ENCODE measurements around the gene NEDD4L.

The NEDD4L gene

GRCh38 chr18:58389745-58390144 lies 345.7 kb downstream of the NEDD4L start:
- H3K36me3 Mint-ChIP-seq (ENCODE audit: low read depth), result peaks cover 61% of the 10 kb centered on the region
- no peak overlapping the region for H3K4me3 Mint-ChIP-seq
- DNase-seq, result no peak
- TF ChIP-seq CTCF (IDR thresholded peaks at IDR 0.05), result no peak
- no peak overlapping the region for H3K27ac Mint-ChIP-seq
- H3K9me3 Mint-ChIP-seq, result no peaks in the 10 kb centered on the region
- H3K27me3 Mint-ChIP-seq (ENCODE audit: low read depth, poor library complexity), result no peaks in the 10 kb centered on the region
- H3K4me1 Mint-ChIP-seq, result peaks cover 47% of the 10 kb centered on the region

GRCh38 chr18:58390399-58390798 lies 346.4 kb downstream of the NEDD4L start:
- H3K4me1 Mint-ChIP-seq, result peaks cover 47% of the 10 kb centered on the region
- TF ChIP-seq CTCF (IDR thresholded peaks at IDR 0.05), result no peak
- H3K27me3 Mint-ChIP-seq (ENCODE audit: low read depth, poor library complexity), result no peaks in the 10 kb centered on the region
- H3K9me3 Mint-ChIP-seq, result no peaks in the 10 kb centered on the region
- H3K27ac Mint-ChIP-seq, result no peak overlapping the region
- DNase-seq, result peak; percentile 54
- no peak overlapping the region for H3K4me3 Mint-ChIP-seq
- peaks cover 55% of the 10 kb centered on the region for H3K36me3 Mint-ChIP-seq (ENCODE audit: low read depth)

GRCh38 chr18:58391231-58391825 lies 347.3 kb downstream of the NEDD4L start:
- Mint-ChIP-seq H3K27me3 (ENCODE audit: low read depth, poor library complexity) (no peaks in the 10 kb centered on the region), H3K4me3 (no peak overlapping the region), H3K4me1 (peaks cover 53% of the 10 kb centered on the region), H3K27ac (peak overlapping the region; percentile 63), H3K36me3 (ENCODE audit: low read depth) (peaks cover 47% of the 10 kb centered on the region), H3K9me3 (no peaks in the 10 kb centered on the region)
- no peak for DNase-seq
- no peak for TF ChIP-seq CTCF (IDR thresholded peaks at IDR 0.05)

GRCh38 chr18:58391932-58392323 lies 347.9 kb downstream of the NEDD4L start:
- no peaks in the 10 kb centered on the region for H3K27me3 Mint-ChIP-seq (ENCODE audit: low read depth, poor library complexity)
- peaks cover 44% of the 10 kb centered on the region for H3K36me3 Mint-ChIP-seq (ENCODE audit: low read depth)
- peak; percentile 8 for TF ChIP-seq CTCF (IDR thresholded peaks at IDR 0.05)
- H3K9me3 Mint-ChIP-seq, result no peaks in the 10 kb centered on the region
- peak overlapping the region; percentile 63 for H3K27ac Mint-ChIP-seq
- no peak overlapping the region for H3K4me3 Mint-ChIP-seq
- H3K4me1 Mint-ChIP-seq, result peaks cover 58% of the 10 kb centered on the region
- no peak for DNase-seq

GRCh38 chr18:58392324-58393000 lies 348.4 kb downstream of the NEDD4L start:
- H3K36me3 Mint-ChIP-seq (ENCODE audit: low read depth), result peaks cover 40% of the 10 kb centered on the region
- TF ChIP-seq CTCF (IDR thresholded peaks at IDR 0.05), result no peak
- no peaks in the 10 kb centered on the region for H3K9me3 Mint-ChIP-seq
- no peak overlapping the region for H3K4me3 Mint-ChIP-seq
- peaks cover 63% of the 10 kb centered on the region for H3K4me1 Mint-ChIP-seq
- no peak for DNase-seq
- H3K27me3 Mint-ChIP-seq (ENCODE audit: low read depth, poor library complexity), result no peaks in the 10 kb centered on the region
- H3K27ac Mint-ChIP-seq, result peak overlapping the region; percentile 71

- Mint-ChIP-seq H3K4me1 (peaks cover 71% of the 10 kb centered on the region), H3K9me3 (no peaks in the 10 kb centered on the region), H3K27ac (no peak overlapping the region), H3K27me3 (ENCODE audit: low read depth, poor library complexity) (no peaks in the 10 kb centered on the region), H3K4me3 (no peak overlapping the region), H3K36me3 (ENCODE audit: low read depth) (peaks cover 33% of the 10 kb centered on the region)
- TF ChIP-seq CTCF (IDR thresholded peaks at IDR 0.05), result no peak
- DNase-seq, result no peak
Measured at GRCh38 chr18:58393295-58393694, 349.3 kb downstream of the NEDD4L start.

All from nephron progenitor cell (in vitro differentiated cells).